HTR-8/SVneo (cell line): ENCODE data around the gene RBFOX2.
"Not testable (repeated sequence)": the region's sequence is repeated elsewhere in the genome, so short reads cannot be mapped to it uniquely, and the experiment has no call there.

Source experiments
- DNase-seq: peaks from one replicate; pipeline ENCODE4 v3.0.0; 2011; ENCODE audit warnings: low spot score, mixed read lengths; ENCODE audit not compliant: insufficient read length
- FAIRE-seq: peaks from 2 replicates; lab custom pipeline; 2011; peaks lifted over from hg19 to GRCh38; lab: Jason Lieb, UNC

The RBFOX2 gene

GRCh38 chr22:36048911-36049677 is 20.5 kb upstream of the RBFOX2 start:
- no peak for DNase-seq
- FAIRE-seq: no peak

GRCh38 chr22:36044517-36044916 is 15.9 kb upstream of the RBFOX2 start:
- DNase-seq, FAIRE-seq: not testable (repeated sequence)

GRCh38 chr22:36042240-36042639 is 13.6 kb upstream of the RBFOX2 start:
- no peak for DNase-seq
- FAIRE-seq: no peak

GRCh38 chr22:36039125-36039524 is 10.5 kb upstream of the RBFOX2 start:
- no peak for FAIRE-seq
- no peak for DNase-seq

GRCh38 chr22:36037102-36037758 is 8.6 kb upstream of the RBFOX2 start:
- FAIRE-seq: no peak
- no peak for DNase-seq

DNA sequence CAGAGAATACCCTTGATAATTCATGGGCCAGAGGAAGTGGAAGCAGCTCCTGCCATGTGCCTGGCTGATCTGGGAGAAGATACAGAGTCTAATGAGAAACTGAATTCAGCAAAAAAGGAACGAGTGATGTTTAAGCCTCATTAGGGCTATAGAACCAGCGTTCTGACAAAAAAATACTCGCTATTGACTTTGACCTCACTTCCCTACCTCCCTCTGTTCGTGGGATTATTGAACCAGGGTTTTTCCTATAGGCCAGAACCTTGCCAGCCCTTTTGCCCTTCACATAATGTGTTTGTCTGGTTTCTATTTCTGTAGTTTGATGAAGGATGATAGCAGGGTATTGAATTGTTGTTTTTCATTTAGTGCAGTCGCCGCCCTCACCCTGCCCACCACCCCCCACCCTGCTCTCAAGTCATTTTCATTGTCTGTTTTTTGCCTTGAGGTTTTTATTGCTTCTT is 7.6 kb upstream of the RBFOX2 start:
- no peak for FAIRE-seq
- no peak for DNase-seq

DNA sequence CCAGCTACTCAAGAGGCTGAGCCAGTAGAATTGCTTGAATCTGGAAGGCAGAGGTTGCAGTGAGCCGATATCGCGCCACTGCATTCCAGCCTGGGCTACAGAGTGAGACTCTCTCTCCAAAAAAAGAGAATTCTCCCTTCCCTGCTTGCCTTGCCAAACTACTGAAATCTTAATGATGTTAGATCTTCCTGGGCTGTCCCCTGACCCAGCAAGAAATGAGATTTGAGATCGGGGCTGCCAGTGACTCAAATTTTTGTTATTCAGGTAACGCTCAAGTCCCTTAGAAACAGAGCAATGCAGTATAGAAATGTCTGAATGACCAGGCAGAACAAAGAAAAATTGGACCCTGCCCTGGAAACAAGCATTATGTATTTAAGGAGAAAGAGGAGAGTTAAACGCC is 4.0 kb upstream of the RBFOX2 start:
- no peak for DNase-seq
- FAIRE-seq: no peak

GRCh38 chr22:36029406-36029755 is 757 bp upstream of the RBFOX2 start:
- FAIRE-seq: no peak

DNA sequence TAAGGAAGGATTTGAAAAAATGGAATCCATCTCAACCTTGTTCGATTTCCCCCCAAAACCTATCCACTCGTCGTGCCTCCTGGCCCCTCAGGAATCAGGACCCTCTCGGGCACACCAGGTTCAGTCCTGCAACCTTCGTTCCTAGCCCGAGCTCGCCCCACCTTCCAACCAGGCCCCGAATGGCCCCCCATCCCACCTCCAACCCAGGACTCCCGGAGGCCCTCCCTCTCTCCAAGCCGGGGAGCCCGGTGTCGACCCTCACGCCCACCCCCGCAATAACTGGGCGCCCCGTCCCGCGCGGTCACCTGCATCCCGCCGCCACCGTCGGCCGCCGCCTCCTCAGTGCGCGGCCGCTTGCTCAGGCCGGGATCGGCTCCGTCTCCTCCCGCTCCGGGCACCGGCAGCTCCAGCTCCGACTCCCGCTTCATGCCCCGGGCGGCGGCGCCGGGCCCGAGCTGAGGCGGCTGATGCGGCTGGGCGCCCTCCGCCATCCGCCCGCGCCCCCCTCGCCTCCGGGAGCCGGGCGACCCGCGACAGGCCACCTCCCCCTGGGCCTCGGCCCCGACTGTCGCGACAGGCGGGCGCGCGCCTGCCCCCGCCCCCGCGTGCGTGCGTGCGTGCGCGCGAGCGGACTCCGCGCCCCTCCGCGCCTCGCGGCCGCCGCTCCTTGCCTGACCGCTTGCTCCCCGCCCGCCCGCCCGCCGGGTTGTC is 534 bp downstream of the RBFOX2 start:
- FAIRE-seq: no peak
- DNase-seq: no peak

More at GRCh38 chr22:36029406-36029755, 757 bp upstream of the RBFOX2 start:
- no peak for DNase-seq

GRCh38 chr22:36027579-36027934 is 1.1 kb downstream of the RBFOX2 start:
- DNase-seq (no peak), FAIRE-seq (no peak)

DNA sequence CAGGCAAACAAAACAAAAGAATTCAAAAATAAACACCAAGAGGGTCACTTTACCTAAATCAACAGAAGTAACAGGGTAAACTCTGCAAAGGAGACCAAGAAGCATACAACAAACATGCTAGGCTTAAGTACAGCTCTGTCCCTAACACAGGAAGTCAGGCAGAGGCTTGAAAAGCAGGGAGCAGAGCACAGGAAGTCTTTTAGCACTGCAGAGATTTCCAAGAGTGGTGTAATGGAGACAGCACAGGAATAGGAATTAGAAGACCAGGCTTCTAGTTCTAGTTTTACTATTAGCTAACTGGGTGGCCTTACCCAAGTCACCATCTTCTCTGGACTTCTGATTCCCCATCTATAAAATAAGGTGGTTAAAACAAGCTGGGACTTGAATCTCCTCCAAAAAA is 1.9 kb downstream of the RBFOX2 start:
- no peak for FAIRE-seq
- DNase-seq: no peak

- no peak for DNase-seq
- no peak for FAIRE-seq
Observed at GRCh38 chr22:36022697-36023096, 5.9 kb downstream of the RBFOX2 start.

DNA sequence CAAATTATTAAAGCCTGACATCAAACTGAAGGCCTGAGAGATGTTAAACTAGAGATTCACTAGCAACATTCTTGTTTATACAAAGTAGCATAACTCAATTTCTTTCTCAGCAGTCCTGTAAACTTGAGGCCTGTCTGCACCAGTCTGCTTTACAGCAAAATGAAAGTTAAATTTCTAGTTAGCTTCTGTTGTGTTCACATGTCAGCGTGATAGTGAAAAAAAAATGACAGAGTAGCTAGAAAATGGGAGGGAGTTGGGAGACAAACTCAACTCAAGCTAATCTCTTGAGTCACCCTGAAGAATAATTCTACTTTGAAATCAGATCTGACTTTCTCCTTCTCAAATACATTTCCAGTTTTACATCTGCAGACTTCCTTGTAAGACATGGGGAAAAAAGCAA is 6.5 kb downstream of the RBFOX2 start:
- FAIRE-seq: no peak
- DNase-seq: no peak

- DNase-seq (no peak), FAIRE-seq (no peak)
Observed at GRCh38 chr22:36021606-36022153, 6.9 kb downstream of the RBFOX2 start.

DNA sequence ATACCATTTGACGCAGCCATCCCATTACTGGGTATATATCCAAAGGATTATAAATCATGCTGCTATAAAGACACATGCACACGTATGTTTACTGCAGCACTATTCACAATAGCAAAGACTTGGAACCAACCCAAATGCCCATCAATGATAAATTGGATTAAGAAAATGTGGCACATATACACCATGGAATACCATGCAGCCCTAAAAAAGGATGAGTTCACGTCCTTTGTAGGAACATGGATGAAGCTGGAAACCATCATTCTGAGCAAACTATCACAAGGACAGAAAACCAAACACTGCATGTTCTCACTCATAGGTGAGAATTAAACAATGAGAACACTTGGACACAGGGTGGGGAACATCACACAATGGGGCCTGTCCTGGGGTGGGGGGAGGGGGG is 7.8 kb downstream of the RBFOX2 start:
- not testable (repeated sequence) for FAIRE-seq, DNase-seq

- FAIRE-seq: no peak
Observed at GRCh38 chr22:36017651-36018091, 11.0 kb downstream of the RBFOX2 start.

GRCh38 chr22:36016684-36017083 is 11.9 kb downstream of the RBFOX2 start:
- FAIRE-seq (no peak), DNase-seq (no peak)

More at GRCh38 chr22:36017651-36018091, 11.0 kb downstream of the RBFOX2 start:
- DNase-seq: no peak

GRCh38 chr22:36015811-36016529 is 12.7 kb downstream of the RBFOX2 start:
- FAIRE-seq (no peak), DNase-seq (no peak)

DNA sequence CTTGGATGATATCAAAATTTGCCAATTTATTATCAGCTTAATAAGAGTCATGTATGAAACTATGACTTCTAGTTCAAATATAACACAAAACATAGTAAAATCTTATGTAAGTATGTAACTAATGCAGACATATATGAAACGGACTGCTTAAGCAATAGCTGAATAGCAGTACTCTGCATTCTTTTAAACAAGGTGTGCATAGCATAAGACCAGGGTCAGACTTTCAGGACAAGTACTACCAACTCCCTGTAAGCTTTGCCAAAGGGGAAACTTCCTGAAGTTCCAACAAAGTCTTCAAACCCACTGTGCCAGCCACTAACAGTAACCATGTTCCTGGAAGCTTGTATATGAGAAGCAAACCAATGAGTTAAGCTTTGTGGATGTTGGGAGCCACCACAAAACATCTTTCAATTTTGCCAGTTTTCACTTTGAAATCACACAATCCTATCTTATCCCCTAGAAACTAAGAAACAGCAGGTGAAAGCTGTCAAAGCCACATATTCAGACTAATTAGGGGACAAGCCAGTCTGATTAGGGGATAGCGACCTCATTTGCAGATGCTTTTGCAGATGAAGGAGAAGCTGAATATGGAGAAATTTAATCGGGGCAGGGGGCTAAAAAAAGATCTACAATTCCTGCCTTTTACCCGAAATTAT is 13.3 kb downstream of the RBFOX2 start:
- DNase-seq (no peak), FAIRE-seq (no peak)
